ENCODE results near the gene NANOS3. TPM values are rescaled to one million over a fixed set of nuclear protein-coding genes. Genes with fewer than 3 reads are reported as not detected.

Gene NANOS3
- total and polyA plus RNA-seq, 9 donors, result 0.30 to 2.4 (median 1.1) TPM; not detected in 4

DNA sequence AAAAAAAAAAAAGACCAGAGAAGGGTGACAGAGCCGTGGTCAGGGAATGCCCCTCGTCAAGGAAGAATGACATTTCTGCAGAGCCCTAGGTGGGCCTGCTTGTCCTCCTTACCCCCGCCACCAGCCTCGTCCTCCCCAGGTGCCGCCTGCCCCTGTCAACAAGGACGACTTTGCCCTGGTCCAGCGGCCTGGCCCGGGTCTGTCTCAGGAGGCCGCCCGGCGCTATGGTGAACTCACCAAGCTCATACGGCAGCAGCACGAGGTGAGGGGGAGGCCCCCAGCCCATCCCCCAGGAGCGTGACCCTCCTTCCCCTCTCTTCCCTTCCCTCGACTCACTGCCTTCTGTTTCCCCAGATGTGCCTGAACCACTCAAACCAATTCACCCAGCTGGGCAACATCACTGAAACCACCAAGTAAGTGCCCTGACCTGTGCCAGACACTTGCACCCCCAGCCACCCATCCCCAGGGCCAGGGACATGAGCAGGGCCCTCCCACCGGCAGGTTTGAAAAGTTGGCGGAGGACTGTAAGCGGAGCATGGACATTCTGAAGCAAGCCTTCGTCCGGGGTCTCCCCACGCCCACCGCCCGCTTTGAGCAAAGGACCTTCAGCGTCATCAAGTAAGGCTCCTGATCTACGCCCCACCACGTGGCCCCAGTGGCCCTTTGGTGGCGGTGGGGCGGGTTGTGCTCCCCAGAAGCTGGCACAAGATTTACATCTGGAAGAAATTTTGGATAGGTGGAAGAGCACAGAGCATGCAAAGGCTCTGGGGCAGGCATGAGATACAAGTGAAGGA, 46.5 kb downstream of the NANOS3 start:
- TF ChIP-seq POLR2A (IDR thresholded peaks at IDR 0.05) (no peak), EP300 (IDR thresholded peaks at IDR 0.05) (no peak)
- TF ChIP-seq, protein P1, sequence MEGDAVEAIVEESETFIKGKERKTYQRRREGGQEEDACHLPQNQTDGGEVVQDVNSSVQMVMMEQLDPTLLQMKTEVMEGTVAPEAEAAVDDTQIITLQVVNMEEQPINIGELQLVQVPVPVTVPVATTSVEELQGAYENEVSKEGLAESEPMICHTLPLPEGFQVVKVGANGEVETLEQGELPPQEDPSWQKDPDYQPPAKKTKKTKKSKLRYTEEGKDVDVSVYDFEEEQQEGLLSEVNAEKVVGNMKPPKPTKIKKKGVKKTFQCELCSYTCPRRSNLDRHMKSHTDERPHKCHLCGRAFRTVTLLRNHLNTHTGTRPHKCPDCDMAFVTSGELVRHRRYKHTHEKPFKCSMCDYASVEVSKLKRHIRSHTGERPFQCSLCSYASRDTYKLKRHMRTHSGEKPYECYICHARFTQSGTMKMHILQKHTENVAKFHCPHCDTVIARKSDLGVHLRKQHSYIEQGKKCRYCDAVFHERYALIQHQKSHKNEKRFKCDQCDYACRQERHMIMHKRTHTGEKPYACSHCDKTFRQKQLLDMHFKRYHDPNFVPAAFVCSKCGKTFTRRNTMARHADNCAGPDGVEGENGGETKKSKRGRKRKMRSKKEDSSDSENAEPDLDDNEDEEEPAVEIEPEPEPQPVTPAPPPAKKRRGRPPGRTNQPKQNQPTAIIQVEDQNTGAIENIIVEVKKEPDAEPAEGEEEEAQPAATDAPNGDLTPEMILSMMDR (IDR thresholded peaks at IDR 0.05), result no peak
- H3K27me3 ChIP-seq, result no peaks in the 10 kb centered on the region
- intact Hi-C loops (cut with DNase I), result no loop called here
- WGBS, 3 donors, result 92 to 94% (median 93%) methylated on average over 28 of the region's 28 CpGs
- H3K27ac ChIP-seq, result no peak overlapping the region
- H3K36me3 ChIP-seq, result no peaks in the 10 kb centered on the region
- DNase-seq, result no peak
- H3K9me3 ChIP-seq, result no peaks in the 10 kb centered on the region
- no peak overlapping the region for H3K4me3 ChIP-seq
- no peaks in the 10 kb centered on the region for H3K4me1 ChIP-seq (ENCODE audit: insufficient read depth)

DNA sequence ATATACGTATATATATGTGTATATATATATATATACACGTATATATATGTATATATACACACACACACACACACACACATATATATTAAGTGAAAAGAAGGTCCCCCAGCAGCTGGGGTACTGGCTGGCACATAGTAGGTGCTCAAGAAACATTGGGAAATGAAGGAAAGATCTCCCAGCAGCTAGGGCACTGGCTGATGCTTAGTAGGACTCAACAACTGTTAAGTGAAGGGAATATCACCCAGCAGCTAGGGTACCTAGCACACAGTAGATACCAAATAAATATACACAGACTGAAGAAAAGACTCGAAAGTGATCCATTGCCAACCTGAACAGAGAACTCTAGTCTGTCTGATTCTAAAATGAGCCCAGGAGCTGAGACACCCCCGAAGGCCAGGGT, 49.1 kb downstream of the NANOS3 start:
- no peaks in the 10 kb centered on the region for H3K27me3 ChIP-seq
- no peak overlapping the region for H3K4me3 ChIP-seq
- no peaks in the 10 kb centered on the region for H3K4me1 ChIP-seq (ENCODE audit: insufficient read depth)
- TF ChIP-seq POLR2A (IDR thresholded peaks at IDR 0.05) (no peak), EP300 (IDR thresholded peaks at IDR 0.05) (no peak)
- TF ChIP-seq, protein P1 (IDR thresholded peaks at IDR 0.05), result no peak
- no peaks in the 10 kb centered on the region for H3K36me3 ChIP-seq
- intact Hi-C loops (cut with DNase I), result no loop called here
- no peak overlapping the region for H3K27ac ChIP-seq
- DNase-seq, result no peak
- no peaks in the 10 kb centered on the region for H3K9me3 ChIP-seq
- 69 to 84% (median 73%) methylated on average over 4 of the region's 4 CpGs for WGBS, 3 donors

DNA sequence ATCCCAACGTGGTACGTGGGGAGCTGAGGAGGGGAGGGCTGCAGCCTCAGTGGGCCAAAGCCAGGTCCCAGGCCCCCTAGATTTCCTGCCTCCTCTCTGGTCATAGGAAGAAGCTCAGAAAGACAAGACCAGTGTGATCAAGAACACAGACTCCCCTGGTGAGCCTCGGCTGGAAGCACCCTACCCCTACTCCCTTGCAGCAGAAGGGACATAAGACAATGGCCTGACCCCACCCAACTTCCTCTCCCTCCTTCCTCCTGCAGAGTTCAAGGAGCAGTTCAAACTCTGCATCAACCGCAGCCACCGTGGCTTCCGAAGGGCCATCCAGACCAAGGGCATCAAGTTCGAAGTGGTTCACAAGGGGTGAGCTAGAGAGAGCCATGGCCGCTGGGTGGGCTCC, 49.8 kb downstream of the NANOS3 start:
- no peaks in the 10 kb centered on the region for H3K27me3 ChIP-seq
- WGBS, 3 donors, result 82 to 93% (median 88%) methylated on average over 8 of the region's 8 CpGs
- H3K9me3 ChIP-seq, result no peaks in the 10 kb centered on the region
- no peak for TF ChIP-seq EP300 (IDR thresholded peaks at IDR 0.05)
- no peak for TF ChIP-seq POLR2A (IDR thresholded peaks at IDR 0.05)
- TF ChIP-seq, protein P1 (IDR thresholded peaks at IDR 0.05), result no peak
- H3K4me1 ChIP-seq (ENCODE audit: insufficient read depth), result no peaks in the 10 kb centered on the region
- no peaks in the 10 kb centered on the region for H3K36me3 ChIP-seq
- no peak for DNase-seq
- intact Hi-C loops (cut with DNase I), result no loop called here
- H3K27ac ChIP-seq, result no peak overlapping the region
- H3K4me3 ChIP-seq, result no peak overlapping the region

DNA sequence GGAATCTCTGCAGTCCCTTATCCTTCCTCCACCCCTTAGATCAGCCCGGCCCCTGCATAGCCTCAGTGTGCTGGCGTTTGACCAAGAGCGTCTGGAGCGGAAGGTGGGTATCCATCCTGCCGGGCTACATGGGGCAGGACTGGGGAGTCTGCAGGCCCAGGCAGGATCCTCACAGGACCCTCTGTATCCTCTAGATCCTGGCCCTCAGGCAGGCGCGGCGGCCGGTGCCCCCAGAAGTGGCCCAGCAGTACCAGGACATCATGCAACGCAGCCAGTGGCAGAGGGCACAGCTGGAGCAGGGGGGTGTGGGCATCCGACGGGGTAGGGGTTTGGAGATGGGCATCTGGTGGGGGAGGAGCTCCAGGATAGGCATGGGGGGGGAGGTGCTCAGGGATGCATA, 52.4 kb downstream of the NANOS3 start:
- WGBS, 3 donors, result 70 to 79% (median 77%) methylated on average over 9 to 12 of the region's 12 CpGs
- intact Hi-C loops (cut with DNase I), result no loop called here
- H3K36me3 ChIP-seq, result no peaks in the 10 kb centered on the region

More for the DNA sequence above, 52.4 kb downstream of the NANOS3 start:
- no peaks in the 10 kb centered on the region for H3K9me3 ChIP-seq
- H3K27me3 ChIP-seq, result no peaks in the 10 kb centered on the region
- H3K4me3 ChIP-seq, result no peak overlapping the region
- TF ChIP-seq, protein P1 (IDR thresholded peaks at IDR 0.05), result no peak
- TF ChIP-seq EP300 (IDR thresholded peaks at IDR 0.05) (no peak), POLR2A (IDR thresholded peaks at IDR 0.05) (no peak)
- H3K27ac ChIP-seq, result no peak overlapping the region
- H3K4me1 ChIP-seq (ENCODE audit: insufficient read depth), result no peaks in the 10 kb centered on the region
- no peak for DNase-seq

Data from ovary (tissue), 9 donors.